ENCODE measurements around the gene PRR30. TPM values are rescaled to one million over a fixed set of nuclear protein-coding genes. Genes with fewer than 3 reads are reported as not detected.
"Not testable (repeated sequence)": the region's sequence is repeated elsewhere in the genome, so short reads cannot be mapped to it uniquely, and the experiment has no call there.

PRR30 gene
- total RNA-seq, 1 donor from 2014 or later = not detected

DNA sequence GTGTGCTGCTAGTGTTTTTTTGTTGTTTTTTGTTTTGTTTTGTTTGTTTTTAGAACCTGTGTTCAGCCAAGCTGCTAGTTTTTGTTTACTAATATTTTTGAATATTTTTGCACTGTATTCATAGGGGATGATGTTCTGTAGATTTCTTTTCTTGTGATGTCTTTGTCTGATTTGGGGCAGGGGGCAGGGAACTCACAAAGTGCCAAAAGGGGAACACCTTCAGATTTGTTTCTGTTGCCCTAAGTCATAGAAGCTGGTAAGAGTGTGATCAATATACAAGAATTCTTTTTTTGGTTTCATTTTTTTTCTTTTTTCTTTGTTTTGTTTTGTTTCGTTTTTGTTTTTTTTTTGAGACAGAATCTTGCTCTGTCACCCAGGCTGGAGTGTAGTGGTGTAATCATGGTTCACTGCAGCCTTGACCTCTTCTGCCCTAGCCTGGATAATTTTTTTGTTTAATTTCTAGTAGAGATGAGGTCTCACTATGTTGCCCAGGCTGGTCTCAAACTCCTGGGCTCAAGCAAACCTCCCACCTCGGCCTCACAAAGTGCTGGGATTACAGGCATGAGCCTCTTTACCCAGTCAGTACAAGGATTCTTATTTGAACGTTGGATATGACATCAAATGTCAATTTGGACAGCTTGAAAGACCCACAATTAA, 40.3 kb upstream of the PRR30 start:
- TF ChIP-seq, protein P1, sequence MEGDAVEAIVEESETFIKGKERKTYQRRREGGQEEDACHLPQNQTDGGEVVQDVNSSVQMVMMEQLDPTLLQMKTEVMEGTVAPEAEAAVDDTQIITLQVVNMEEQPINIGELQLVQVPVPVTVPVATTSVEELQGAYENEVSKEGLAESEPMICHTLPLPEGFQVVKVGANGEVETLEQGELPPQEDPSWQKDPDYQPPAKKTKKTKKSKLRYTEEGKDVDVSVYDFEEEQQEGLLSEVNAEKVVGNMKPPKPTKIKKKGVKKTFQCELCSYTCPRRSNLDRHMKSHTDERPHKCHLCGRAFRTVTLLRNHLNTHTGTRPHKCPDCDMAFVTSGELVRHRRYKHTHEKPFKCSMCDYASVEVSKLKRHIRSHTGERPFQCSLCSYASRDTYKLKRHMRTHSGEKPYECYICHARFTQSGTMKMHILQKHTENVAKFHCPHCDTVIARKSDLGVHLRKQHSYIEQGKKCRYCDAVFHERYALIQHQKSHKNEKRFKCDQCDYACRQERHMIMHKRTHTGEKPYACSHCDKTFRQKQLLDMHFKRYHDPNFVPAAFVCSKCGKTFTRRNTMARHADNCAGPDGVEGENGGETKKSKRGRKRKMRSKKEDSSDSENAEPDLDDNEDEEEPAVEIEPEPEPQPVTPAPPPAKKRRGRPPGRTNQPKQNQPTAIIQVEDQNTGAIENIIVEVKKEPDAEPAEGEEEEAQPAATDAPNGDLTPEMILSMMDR (IDR thresholded peaks at IDR 0.05; ENCODE audit: insufficient read depth, low read length, poor library complexity, severe bottlenecking) = no peak
- no peak overlapping the region for H3K4me3 ChIP-seq (ENCODE audit: low read depth, low read length)
- H3K27me3 ChIP-seq (ENCODE audit: control insufficient read depth, insufficient read depth, low read length) = peaks cover 6% of the 10 kb centered on the region
- no peaks in the 10 kb centered on the region for H3K36me3 ChIP-seq (ENCODE audit: control insufficient read depth, insufficient read depth, low read length)
- no peak for DNase-seq (ENCODE audit: low read depth)

DNA sequence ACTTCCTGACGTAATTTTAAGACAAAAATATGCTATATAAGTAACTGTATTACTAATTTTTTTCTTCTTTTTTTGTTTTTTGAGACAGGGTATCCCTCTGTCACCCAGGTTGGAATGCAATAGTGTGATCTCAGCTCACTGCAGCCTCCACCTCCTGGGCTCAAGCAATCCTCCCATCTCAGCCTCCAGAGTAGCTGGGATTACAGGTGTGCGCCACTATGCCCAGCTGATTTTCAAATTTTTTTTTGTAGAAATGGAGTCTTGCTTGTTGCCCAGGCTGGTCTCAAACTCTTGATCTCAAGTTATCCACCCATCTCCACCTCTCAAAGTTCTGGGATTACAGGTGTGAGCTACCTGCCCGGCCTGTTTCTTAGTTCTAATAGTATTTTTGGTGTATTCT, 39.3 kb upstream of the PRR30 start:
- H3K4me3 ChIP-seq (ENCODE audit: low read depth, low read length) = no peak overlapping the region
- H3K27me3 ChIP-seq (ENCODE audit: control insufficient read depth, insufficient read depth, low read length) = peaks cover 6% of the 10 kb centered on the region
- TF ChIP-seq, protein P1 (IDR thresholded peaks at IDR 0.05; ENCODE audit: insufficient read depth, low read length, poor library complexity, severe bottlenecking) = no peak

DNA sequence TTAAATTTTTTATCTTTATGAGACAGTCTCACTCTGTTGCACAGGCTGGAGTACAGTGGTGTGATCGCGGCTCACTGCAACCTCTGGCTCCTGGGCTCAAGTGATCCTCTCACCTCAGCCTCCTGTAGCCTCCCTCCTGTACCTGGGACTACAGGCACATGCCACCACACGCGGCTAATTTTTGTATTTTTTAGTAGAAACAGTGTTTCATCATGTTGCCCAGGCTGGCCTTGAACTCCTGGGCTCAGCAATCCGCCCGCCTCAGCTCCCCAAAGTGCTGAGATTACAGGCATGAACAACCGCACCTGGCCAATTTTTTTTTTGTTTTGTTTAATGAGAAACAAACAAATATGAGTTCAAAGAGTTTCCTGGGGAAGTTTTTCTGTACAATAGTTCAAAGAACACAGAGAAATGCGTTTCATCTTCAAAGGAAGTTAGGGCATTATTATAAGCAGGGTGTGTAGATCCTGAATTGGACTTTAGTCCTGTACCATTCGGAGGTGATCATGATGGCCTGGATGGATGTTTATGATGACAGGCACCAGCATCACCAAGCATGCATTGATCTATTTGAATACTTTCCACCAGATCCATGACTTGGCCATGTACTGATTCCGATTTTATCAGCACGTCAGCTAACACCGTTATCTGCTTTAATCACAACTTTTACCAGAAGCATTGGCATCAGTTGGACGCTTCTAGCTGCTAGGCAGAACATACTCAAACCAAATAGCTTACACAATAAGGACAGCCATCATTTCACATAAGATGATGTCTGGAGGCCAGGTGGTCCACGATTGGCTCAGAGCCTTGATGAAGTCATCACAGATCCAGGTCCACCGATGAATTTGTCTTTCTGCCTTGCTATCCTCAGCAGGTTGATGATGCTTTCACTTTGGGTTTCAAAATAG, 38.5 kb upstream of the PRR30 start:
- peaks cover 12% of the 10 kb centered on the region for H3K27me3 ChIP-seq (ENCODE audit: control insufficient read depth, insufficient read depth, low read length)
- no peak for DNase-seq (ENCODE audit: low read depth)
- TF ChIP-seq, protein P1 (IDR thresholded peaks at IDR 0.05; ENCODE audit: insufficient read depth, low read length, poor library complexity, severe bottlenecking) = no peak
- no peaks in the 10 kb centered on the region for H3K36me3 ChIP-seq (ENCODE audit: control insufficient read depth, insufficient read depth, low read length)
- H3K4me3 ChIP-seq (ENCODE audit: low read depth, low read length) = no peak overlapping the region

More for the DNA sequence above, 39.3 kb upstream of the PRR30 start:
- no peaks in the 10 kb centered on the region for H3K36me3 ChIP-seq (ENCODE audit: control insufficient read depth, insufficient read depth, low read length)
- no peak for DNase-seq (ENCODE audit: low read depth)

DNA sequence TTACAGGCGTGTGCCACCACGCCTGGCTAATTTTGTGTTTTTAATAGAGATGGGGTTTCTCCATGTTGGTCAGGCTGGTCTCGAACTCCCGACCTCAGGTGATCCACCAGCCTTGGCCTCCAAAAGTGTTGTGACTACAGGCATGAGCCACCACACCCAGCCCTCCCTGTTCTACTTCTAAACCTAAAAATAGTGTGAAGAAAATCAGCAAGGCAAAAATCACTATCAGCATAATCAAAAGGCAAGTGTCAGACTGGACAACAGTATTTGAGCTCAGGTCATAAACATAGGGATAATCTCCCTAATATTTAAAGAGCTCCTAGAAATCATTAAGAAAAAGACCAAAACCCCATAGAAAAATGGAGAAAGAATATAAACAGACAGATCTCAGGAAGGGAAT, 36.6 kb upstream of the PRR30 start:
- peaks cover 17% of the 10 kb centered on the region for H3K27me3 ChIP-seq (ENCODE audit: control insufficient read depth, insufficient read depth, low read length)
- H3K4me3 ChIP-seq (ENCODE audit: low read depth, low read length); DNase-seq (ENCODE audit: low read depth); H3K36me3 ChIP-seq (ENCODE audit: control insufficient read depth, insufficient read depth, low read length): not testable (repeated sequence)

DNA sequence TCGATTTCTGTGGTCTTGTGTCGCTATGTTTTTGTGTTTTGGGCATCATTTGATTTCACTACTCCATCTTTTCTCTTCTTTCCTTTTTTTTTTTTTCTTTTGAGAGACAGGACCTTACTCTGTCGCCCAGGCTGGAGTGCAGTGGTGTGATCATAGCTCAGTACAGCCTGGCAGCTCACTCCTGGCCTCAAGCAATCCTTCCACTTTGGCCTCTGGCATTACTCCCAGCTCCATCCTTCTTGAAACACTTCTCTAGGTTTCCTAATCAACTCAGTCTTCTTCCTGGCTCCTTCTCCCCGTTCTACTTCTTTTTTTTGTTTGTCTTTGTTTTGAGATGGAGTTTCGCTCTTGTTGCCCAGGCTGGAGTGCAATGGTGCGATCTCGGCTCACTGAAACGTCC, 36.1 kb upstream of the PRR30 start:
- Histone ChIP-seq H3K4me3 (ENCODE audit: low read depth, low read length) (no peak overlapping the region), H3K36me3 (ENCODE audit: control insufficient read depth, insufficient read depth, low read length) (no peaks in the 10 kb centered on the region), H3K27me3 (ENCODE audit: control insufficient read depth, insufficient read depth, low read length) (peaks cover 19% of the 10 kb centered on the region)
- TF ChIP-seq, protein P1 (IDR thresholded peaks at IDR 0.05; ENCODE audit: insufficient read depth, low read length, poor library complexity, severe bottlenecking) = no peak
- no peak for DNase-seq (ENCODE audit: low read depth)

DNA sequence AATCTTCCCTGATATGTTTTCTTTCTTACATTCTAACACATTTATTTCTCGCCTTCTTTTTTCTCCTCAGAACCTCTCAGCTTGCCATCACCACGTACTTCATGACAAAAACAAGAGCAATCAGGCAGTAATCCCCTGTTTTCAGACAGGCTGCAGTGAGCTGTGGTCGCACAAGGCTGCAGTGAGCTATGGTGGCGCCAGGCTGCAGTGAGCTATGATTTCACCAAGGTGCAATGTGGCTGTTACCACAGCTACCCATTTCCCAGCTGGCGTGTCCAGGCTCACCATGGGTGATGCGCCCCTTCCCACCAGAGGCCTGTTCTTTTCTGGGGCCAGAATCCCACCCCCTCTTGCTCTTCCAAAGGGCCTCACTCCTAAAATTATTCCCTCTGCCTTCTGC, 35.4 kb upstream of the PRR30 start:
- H3K4me3 ChIP-seq (ENCODE audit: low read depth, low read length) = no peak overlapping the region
- H3K27me3 ChIP-seq (ENCODE audit: control insufficient read depth, insufficient read depth, low read length) = peaks cover 22% of the 10 kb centered on the region
- H3K36me3 ChIP-seq (ENCODE audit: control insufficient read depth, insufficient read depth, low read length) = no peaks in the 10 kb centered on the region
- no peak for DNase-seq (ENCODE audit: low read depth)
- TF ChIP-seq, protein P1 (IDR thresholded peaks at IDR 0.05; ENCODE audit: insufficient read depth, low read length, poor library complexity, severe bottlenecking) = no peak

Measured in kidney epithelial cell (primary cell).